H9 (cell line): ENCODE measurements around the gene ETV6. TPM values are rescaled to one million over a fixed set of nuclear protein-coding genes. Genes with fewer than 3 reads are reported as not detected.

Experiments used
- DNase-seq: peaks from one replicate; pipeline ENCODE4 v3.0.0-alpha.2; 2017
- H2AFZ ChIP-seq: one replicate; pipeline ENCODE4 v1.6.1; 2013; ENCODE audit warnings: mild to moderate bottlenecking, low read length, control low read depth, moderate library complexity
- H2AK5ac ChIP-seq: 2 replicates; pipeline ENCODE4 v1.6.1; 2013; ENCODE audit warnings: low read length, control low read depth, mixed read lengths; ENCODE audit not compliant: insufficient read length
- H2BK120ac ChIP-seq: one replicate; pipeline ENCODE4 v1.6.1; 2013; ENCODE audit warnings: low read depth, mild to moderate bottlenecking, low read length, control low read depth, inconsistent platforms; ENCODE audit not compliant: poor library complexity, severe bottlenecking
- H2BK12ac ChIP-seq: 2 replicates; pipeline ENCODE4 v1.6.1; 2013; ENCODE audit warnings: low read length, control low read depth, mixed read lengths, low read depth; ENCODE audit not compliant: insufficient read length
- H2BK15ac ChIP-seq: 2 replicates; pipeline ENCODE4 v1.6.1; 2013; ENCODE audit warnings: low read depth, low read length, control low read depth
- H2BK20ac ChIP-seq: one replicate; pipeline ENCODE4 v1.6.1; 2013; ENCODE audit warnings: low read depth, mild to moderate bottlenecking, low read length, control low read depth, inconsistent platforms; ENCODE audit not compliant: poor library complexity, severe bottlenecking
- H2BK5ac ChIP-seq: 2 replicates; pipeline ENCODE4 v1.6.1; 2013; ENCODE audit warnings: low read length, control low read depth, mixed read lengths; ENCODE audit not compliant: insufficient read length
- H3K14ac ChIP-seq: 2 replicates; pipeline ENCODE4 v1.6.1; 2013; ENCODE audit warnings: low read length, control low read depth; ENCODE audit not compliant: insufficient read depth
- H3K18ac ChIP-seq: 2 replicates; pipeline ENCODE4 v1.6.1; 2013; ENCODE audit warnings: low read depth, mild to moderate bottlenecking, mixed read lengths, low read length, control low read depth; ENCODE audit not compliant: insufficient read length
- H3K23ac ChIP-seq: 2 replicates; pipeline ENCODE4 v1.6.1; 2013; ENCODE audit warnings: low read length, control low read depth, mixed read lengths, low read depth; ENCODE audit not compliant: insufficient read length
- H3K23me2 ChIP-seq: 2 replicates; pipeline ENCODE4 v1.6.1; 2013; ENCODE audit warnings: low read depth, mild to moderate bottlenecking, mixed read lengths, low read length, control low read depth; ENCODE audit not compliant: insufficient read length, poor library complexity, severe bottlenecking
- H3K27ac ChIP-seq: 2 replicates; pipeline ENCODE4 v1.5.1; 2013; ENCODE audit warnings: low read length, control low read depth, mixed read lengths, low read depth; ENCODE audit not compliant: insufficient read length
- H3K27me3 ChIP-seq: 2 replicates; pipeline ENCODE4 v1.6.1; 2013; ENCODE audit warnings: low read length, control low read depth, inconsistent platforms; ENCODE audit not compliant: insufficient read depth
- H3K4ac ChIP-seq: 2 replicates; pipeline ENCODE4 v1.6.1; 2013; ENCODE audit warnings: low read depth, mild to moderate bottlenecking, control low read depth, inconsistent platforms, low read length, moderate library complexity
- H3K4me1 ChIP-seq: 2 replicates; pipeline ENCODE4 v1.6.1; 2013; ENCODE audit warnings: low read length, control low read depth, inconsistent platforms; ENCODE audit not compliant: insufficient read depth
- H3K4me2 ChIP-seq: 2 replicates; pipeline ENCODE4 v1.6.1; 2013; ENCODE audit warnings: low read length, control low read depth, mixed read lengths; ENCODE audit not compliant: insufficient read length, insufficient read depth
- H3K56ac ChIP-seq: 2 replicates; pipeline ENCODE4 v1.6.1; 2013; ENCODE audit warnings: low read depth, mild to moderate bottlenecking, mixed read lengths, low read length, control low read depth; ENCODE audit not compliant: insufficient read length
- H3K79me1 ChIP-seq: 2 replicates; pipeline ENCODE4 v1.6.1; 2013; ENCODE audit warnings: low read depth, mild to moderate bottlenecking, moderate library complexity, low read length, control low read depth, inconsistent platforms; ENCODE audit not compliant: insufficient read depth, poor library complexity, severe bottlenecking
- H3K79me2 ChIP-seq: 2 replicates; pipeline ENCODE4 v1.6.1; 2013; ENCODE audit warnings: low read length, control low read depth, inconsistent platforms; ENCODE audit not compliant: insufficient read depth
- H3K9ac ChIP-seq: 2 replicates; pipeline ENCODE4 v1.6.1; 2013; ENCODE audit warnings: low read length, control low read depth, mixed read lengths; ENCODE audit not compliant: insufficient read length; ENCODE audit errors: extremely low read depth
- H3K9me3 ChIP-seq: one replicate; pipeline ENCODE4 v1.6.1; 2013; ENCODE audit warnings: low read depth, low read length, inconsistent platforms; ENCODE audit not compliant: control insufficient read depth
- H3T11ph ChIP-seq: one replicate; pipeline ENCODE4 v1.6.1; 2013; ENCODE audit warnings: mild to moderate bottlenecking, low read length, control low read depth, inconsistent platforms
- H4K20me1 ChIP-seq: one replicate; pipeline ENCODE4 v1.6.1; 2013; ENCODE audit not compliant: control insufficient read depth, insufficient read length, insufficient read depth
- H4K5ac ChIP-seq: 2 replicates; pipeline ENCODE4 v1.6.1; 2013; ENCODE audit warnings: low read depth, mild to moderate bottlenecking, mixed read lengths, low read length, control low read depth; ENCODE audit not compliant: insufficient read length
- H4K8ac ChIP-seq: replicated peaks from 2 replicates; pipeline ENCODE4 v1.6.1; 2013; ENCODE audit warnings: low read length, control low read depth, mixed read lengths, low read depth; ENCODE audit not compliant: insufficient read length
- H4K91ac ChIP-seq: 2 replicates; pipeline ENCODE4 v1.6.1; 2013; ENCODE audit warnings: low read depth, mild to moderate bottlenecking, moderate library complexity, mixed read lengths, low read length, control low read depth; ENCODE audit not compliant: insufficient read length
- H3K27ac Mint-ChIP-seq, 3 experiments: 2 replicates in 2 of 3; 3 replicates in 1 of 3; pipeline ENCODE4 v1.8.0; 2020 to 2021; ENCODE audit warnings: mixed read lengths in 3 of 3, mild to moderate bottlenecking in 1 of 3, moderate library complexity in 1 of 3
- H3K27me3 Mint-ChIP-seq: 2 replicates; pipeline ENCODE4 v1.8.0; 2021; ENCODE audit warnings: low read depth, mild to moderate bottlenecking, moderate library complexity, mixed read lengths
- H3K36me3 Mint-ChIP-seq, 3 experiments: 2 replicates in 2 of 3; 3 replicates in 1 of 3; pipeline ENCODE4 v1.8.0; 2020 to 2021; ENCODE audit warnings: low read depth in 3 of 3, mixed read lengths in 3 of 3; ENCODE audit not compliant: insufficient read depth in 1 of 3
- H3K4me1 Mint-ChIP-seq, 2 experiments: 2 replicates each; pipeline ENCODE4 v1.8.0; 2020; ENCODE audit warnings: mixed read lengths in 2 of 2
- H3K4me3 Mint-ChIP-seq, 2 experiments: 2 replicates in 1 of 2; 3 replicates in 1 of 2; pipeline ENCODE4 v1.8.0; 2020 to 2021; ENCODE audit warnings: mild to moderate bottlenecking in 2 of 2, mixed read lengths in 2 of 2, moderate library complexity in 1 of 2
- H3K9me3 Mint-ChIP-seq, 2 experiments: 2 replicates in 1 of 2; 3 replicates in 1 of 2; pipeline ENCODE4 v1.8.0; 2020; ENCODE audit warnings: mild to moderate bottlenecking in 2 of 2, mixed read lengths in 2 of 2, moderate library complexity in 1 of 2
- WGBS: extraction: QIAGEN DNeasy Blood & Tissue Kit; methylation state at CpG from one replicate; pipeline ENCODE4 v1.1.7; 2013; ENCODE audit warnings: missing lambda C conversion rate, low lambda C conversion rate, mixed read lengths; ENCODE audit not compliant: insufficient read length; ENCODE audit errors: extremely low coverage; 5-methylcytosine and 5-hydroxymethylcytosine counted together
- total RNA-seq: library from RNA; stranded (reverse); gene quantifications from 2 replicates; pipeline ENCODE4 v1.2.1, GENCODE V29; 2021
- TF ChIP-seq, protein P1 (sequence below): fragments of 200-600 bp; sonication (generic); conservative IDR thresholded peaks from 3 replicates; pipeline ENCODE4 v1.8.0; 2021; ENCODE audit warnings: antibody characterized with exemption, mild to moderate bottlenecking

ETV6 gene
- total RNA-seq, 1 experiment from 2014 or later = 28.7 TPM

DNA sequence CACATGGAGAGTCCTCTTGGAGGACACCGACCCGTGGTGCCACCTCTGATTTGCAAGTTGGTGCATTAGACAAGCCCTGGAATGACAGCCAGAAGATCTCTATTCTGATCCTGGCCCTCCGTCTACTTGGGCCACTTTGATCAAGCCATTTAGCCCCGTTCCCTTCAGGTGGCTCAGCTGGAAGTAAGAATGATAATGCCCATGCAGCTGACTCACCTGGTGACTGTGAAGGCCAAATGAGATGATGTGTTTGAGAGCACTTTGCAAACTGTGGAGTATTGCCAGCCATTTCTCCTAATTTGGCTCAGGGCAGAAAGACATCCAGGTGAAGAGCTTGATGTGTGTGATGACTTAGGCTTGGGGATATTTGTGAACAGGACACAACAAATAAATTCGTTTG is 165.9 kb downstream of the ETV6 start:
- Mint-ChIP-seq H3K27me3 (no peaks in the 10 kb centered on the region), H3K4me3 (no peak overlapping the region; a peak in 1 of 5 replicates), H3K27ac (no peak overlapping the region), H3K4me1 (peaks cover 49 to 51% of the 10 kb centered on the region in 2 experiments), H3K36me3 (no peaks in the 10 kb centered on the region; a peak in 1 of 7 replicates), H3K9me3 (no peaks in the 10 kb centered on the region)
- H3T11ph ChIP-seq = no peak overlapping the region
- no peak overlapping the region for H3K27ac ChIP-seq
- no peak overlapping the region for H4K8ac ChIP-seq
- H2BK15ac ChIP-seq = no peak overlapping the region
- no peak overlapping the region for H2BK12ac ChIP-seq
- H3K4me2 ChIP-seq = no peak overlapping the region
- H3K23me2 ChIP-seq = no peaks in the 10 kb centered on the region
- no peaks in the 10 kb centered on the region for H3K79me2 ChIP-seq
- H4K5ac ChIP-seq = no peak overlapping the region
- no peaks in the 10 kb centered on the region for H3K27me3 ChIP-seq
- no peak for DNase-seq
- no peak overlapping the region for H3K18ac ChIP-seq
- H3K4ac ChIP-seq = no peak overlapping the region
- H2BK5ac ChIP-seq = no peak overlapping the region
- H3K4me1 ChIP-seq = peaks cover 14% of the 10 kb centered on the region
- no peaks in the 10 kb centered on the region for H3K79me1 ChIP-seq
- H4K20me1 ChIP-seq = no peaks in the 10 kb centered on the region
- no peaks in the 10 kb centered on the region for H3K9me3 ChIP-seq
- H3K56ac ChIP-seq = no peak overlapping the region
- no CpG with 5 or more reads among the region's 5 CpGs for WGBS
- H2AFZ ChIP-seq = no peak overlapping the region
- H2BK120ac ChIP-seq = no peak overlapping the region
- no peak overlapping the region for H4K91ac ChIP-seq
- TF ChIP-seq, protein P1, sequence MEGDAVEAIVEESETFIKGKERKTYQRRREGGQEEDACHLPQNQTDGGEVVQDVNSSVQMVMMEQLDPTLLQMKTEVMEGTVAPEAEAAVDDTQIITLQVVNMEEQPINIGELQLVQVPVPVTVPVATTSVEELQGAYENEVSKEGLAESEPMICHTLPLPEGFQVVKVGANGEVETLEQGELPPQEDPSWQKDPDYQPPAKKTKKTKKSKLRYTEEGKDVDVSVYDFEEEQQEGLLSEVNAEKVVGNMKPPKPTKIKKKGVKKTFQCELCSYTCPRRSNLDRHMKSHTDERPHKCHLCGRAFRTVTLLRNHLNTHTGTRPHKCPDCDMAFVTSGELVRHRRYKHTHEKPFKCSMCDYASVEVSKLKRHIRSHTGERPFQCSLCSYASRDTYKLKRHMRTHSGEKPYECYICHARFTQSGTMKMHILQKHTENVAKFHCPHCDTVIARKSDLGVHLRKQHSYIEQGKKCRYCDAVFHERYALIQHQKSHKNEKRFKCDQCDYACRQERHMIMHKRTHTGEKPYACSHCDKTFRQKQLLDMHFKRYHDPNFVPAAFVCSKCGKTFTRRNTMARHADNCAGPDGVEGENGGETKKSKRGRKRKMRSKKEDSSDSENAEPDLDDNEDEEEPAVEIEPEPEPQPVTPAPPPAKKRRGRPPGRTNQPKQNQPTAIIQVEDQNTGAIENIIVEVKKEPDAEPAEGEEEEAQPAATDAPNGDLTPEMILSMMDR = no peak
- no peak overlapping the region for H2BK20ac ChIP-seq
- H3K23ac ChIP-seq = no peak overlapping the region
- H3K9ac ChIP-seq = no peak overlapping the region
- H2AK5ac ChIP-seq = no peak overlapping the region
- H3K14ac ChIP-seq = no peak overlapping the region
